GM12878 (cell line): ENCODE results near the gene MAGI1. TPM values are rescaled to one million over a fixed set of nuclear protein-coding genes. Genes with fewer than 3 reads are reported as not detected.

Source experiments
- ATAC-seq: fragments of 200-7000 bp; cut with Tn5 transposase; 3 replicates; pipeline ENCODE4 v1.9.1; 2020; ENCODE audit warnings: mild to moderate bottlenecking, moderate library complexity
- BruUV-seq: library from RNA; stranded (reverse); fragments of 400-500 nt; replicated peaks from 2 replicates; lab custom pipeline; 2021; lab: Mats Ljungman, UMichigan
- CTCF ChIA-PET: fragments of 300-600 bp; sonication (Branson Sonifier 250); formaldehyde crosslinking; extraction: SDS; loops from one replicate; lab custom pipeline; 2021; ENCODE audit warnings: inconsistent platforms; lab: Yijun Ruan, JAX
- POLR2A ChIA-PET: fragments of 350-600 bp; formaldehyde crosslinking; extraction: SDS; loops from one replicate; lab custom pipeline; 2021; ENCODE audit warnings: inconsistent platforms; lab: Charles Lee
- RAD21 ChIA-PET: fragments of 300-600 bp; sonication (Branson Sonifier 250); formaldehyde crosslinking; loops from one replicate; lab custom pipeline; 2023; ENCODE audit warnings: antibody characterized with exemption; ENCODE audit not compliant: unreplicated experiment; lab: Charles Lee
- SMC1A ChIA-PET: fragments of 300-600 bp; sonication (Branson Sonifier 250); formaldehyde crosslinking; loops from one replicate; lab custom pipeline; 2023; ENCODE audit not compliant: unreplicated experiment, uncharacterized antibody; lab: Charles Lee
- DNase-seq: peaks from one replicate; pipeline ENCODE4 v3.0.0-alpha.2; 2011; ENCODE audit warnings: low read depth, low spot score
- FAIRE-seq: peaks from 3 replicates; lab custom pipeline; 2011; peaks lifted over from hg19 to GRCh38; lab: Jason Lieb, UNC
- H2AFZ ChIP-seq: 2 replicates; pipeline ENCODE4 v1.6.0; 2011; ENCODE audit warnings: low read depth, low read length, control low read depth; ENCODE audit not compliant: control insufficient read depth
- H3K27ac ChIP-seq: 2 replicates; pipeline ENCODE4 v1.5.1; 2011; ENCODE audit warnings: control low read depth; ENCODE audit not compliant: control insufficient read depth, insufficient read depth
- H3K27me3 ChIP-seq, 2 experiments: replicated peaks in 1 of 2; 2 replicates each; pipeline versions ENCODE4 v1.6.0 to v1.6.1; 2011; ENCODE audit warnings: low read length in 1 of 2; ENCODE audit not compliant: control insufficient read depth in 2 of 2, insufficient read depth in 2 of 2
- H3K36me3 ChIP-seq, 2 experiments: 2 replicates each; pipeline ENCODE4 v1.5.1; 2011; ENCODE audit warnings: low read length in 1 of 2; ENCODE audit not compliant: control insufficient read depth in 2 of 2, insufficient read depth in 2 of 2
- H3K4me1 ChIP-seq: 2 replicates; pipeline ENCODE4 v1.6.1; 2011; ENCODE audit warnings: mild to moderate bottlenecking, low read length, moderate library complexity, mixed read lengths; ENCODE audit not compliant: control insufficient read depth, insufficient read depth
- H3K4me2 ChIP-seq: 2 replicates; pipeline ENCODE4 v1.6.0; 2011; ENCODE audit warnings: control low read depth; ENCODE audit not compliant: control insufficient read depth, insufficient read depth
- H3K4me3 ChIP-seq: fragments of 200-600 bp; sonication (generic); 2 replicates; pipeline ENCODE4 v1.5.1; 2016
- H3K79me2 ChIP-seq: 2 replicates; pipeline ENCODE4 v1.6.0; 2011; ENCODE audit warnings: low read length; ENCODE audit not compliant: control insufficient read depth, insufficient read depth
- H3K9ac ChIP-seq: 2 replicates; pipeline ENCODE4 v1.8.0; 2011; ENCODE audit warnings: low read length, control low read depth, mixed read lengths; ENCODE audit not compliant: control insufficient read depth, insufficient read depth
- H3K9me3 ChIP-seq: replicated peaks from 3 replicates; pipeline ENCODE4 v1.5.1; 2011; ENCODE audit warnings: mild to moderate bottlenecking, low read length; ENCODE audit not compliant: control insufficient read depth, insufficient read depth
- H4K20me1 ChIP-seq: 2 replicates; pipeline ENCODE4 v1.6.0; 2011; ENCODE audit not compliant: control insufficient read depth, insufficient read depth
- ATF3 ChIP-seq: IDR thresholded peaks from 2 replicates; pipeline ENCODE4 v1.6.1; 2011; ENCODE audit warnings: low read depth, mild to moderate bottlenecking, low read length, moderate library complexity, borderline replicate concordance; ENCODE audit errors: extremely low read depth
- CBX5 ChIP-seq: sonication (generic); IDR thresholded peaks from 2 replicates; pipeline ENCODE4 v1.6.1; 2016; ENCODE audit warnings: low read depth, moderate library complexity, mild to moderate bottlenecking, inconsistent platforms
- E2F8 ChIP-seq: fragments of 450-650 bp; IDR thresholded peaks from 2 replicates; pipeline ENCODE4 v1.6.1; 2018; ENCODE audit warnings: mild to moderate bottlenecking, low read depth, moderate library complexity; ENCODE audit not compliant: partially characterized antibody
- FOXK2 ChIP-seq: fragments of 450-650 bp; IDR thresholded peaks from 2 replicates; pipeline ENCODE4 v1.6.1; 2017; ENCODE audit warnings: mild to moderate bottlenecking, moderate library complexity
- IRF3 ChIP-seq: fragments of 450-650 bp; IDR thresholded peaks from 2 replicates; pipeline ENCODE4 v1.6.1; 2014; ENCODE audit warnings: mild to moderate bottlenecking
- NFIC ChIP-seq: IDR thresholded peaks from 2 replicates; pipeline ENCODE4 v1.6.1; 2012; ENCODE audit warnings: low read depth, mild to moderate bottlenecking, inconsistent platforms, low read length, moderate library complexity
- NFYA ChIP-seq: IDR thresholded peaks from 2 replicates; pipeline ENCODE4 v1.6.1; 2011; ENCODE audit warnings: low read depth, mild to moderate bottlenecking, low read length, improper control_type of control experiment, borderline replicate concordance
- PAX5 ChIP-seq: IDR thresholded peaks from 2 replicates; pipeline ENCODE4 v1.6.1; 2011; ENCODE audit warnings: low read depth, low read length, borderline replicate concordance
- RELA ChIP-seq: fragments of 450-650 bp; IDR thresholded peaks from 2 replicates; pipeline ENCODE4 v1.8.0; 2014; ENCODE audit warnings: borderline replicate concordance; ENCODE audit not compliant: partially characterized antibody
- SREBF1 ChIP-seq: IDR thresholded peaks from 2 replicates; pipeline ENCODE4 v1.6.1; 2012; ENCODE audit warnings: mild to moderate bottlenecking, low read length
- ZNF622 ChIP-seq: fragments of 450-650 bp; IDR thresholded peaks from 2 replicates; pipeline ENCODE4 v1.6.1; 2017; ENCODE audit warnings: mild to moderate bottlenecking, inconsistent platforms
- ZNF687 ChIP-seq: fragments of 450-650 bp; IDR thresholded peaks from 2 replicates; pipeline ENCODE4 v1.6.1; 2017; ENCODE audit warnings: mild to moderate bottlenecking, moderate library complexity
- WGBS: methylation state at CpG from one replicate; pipeline ENCODE4 v1.1.6; 2016; ENCODE audit warnings: low lambda C conversion rate; ENCODE audit not compliant: insufficient replicate concordance, insufficient coverage; ENCODE audit errors: missing lambda C conversion rate; 5-methylcytosine and 5-hydroxymethylcytosine counted together
- in situ Hi-C: fragments of 300-500 bp; cut with MboI; formaldehyde crosslinking; loops from 9 replicates; pipeline ENCODE4 v1.14.3; 2018; ENCODE audit warnings: mixed read lengths
- intact Hi-C: fragments of 100-400 bp; cut with micrococcal nuclease; formaldehyde crosslinking; loops from one replicate; pipeline ENCODE4 v1.14.2; 2022; ENCODE audit not compliant: unreplicated experiment
- polyA plus RNA-seq, 11 experiments: library from polyadenylated mRNA; depleted of rRNA in 4 of 11; unstranded in 6 of 11; stranded (reverse) in 5 of 11; fragments of >200 nt; fragmentation: Nextera tagmentation in 4 of 11; fragmentation: Illumina TruSeq in 1 of 11; extraction: Ambion mirVana in 4 of 11; extraction: Trizol in 1 of 11; gene quantifications; 1 replicate in 1 of 11; 2 replicates in 10 of 11; pipeline versions ENCODE4 v1.2.1 to v1.2.3, GENCODE V29; 2011 to 2016; ENCODE audit warnings: inconsistent platforms in 2 of 11, missing spikeins in 2 of 11, low read depth in 1 of 11
- total RNA-seq, 4 experiments: library from RNA; depleted of rRNA in 3 of 4; stranded (reverse); fragments of >200 nt in 3 of 4; fragmentation: Illumina TruSeq in 1 of 4; extraction: Trizol in 1 of 4; gene quantifications; 2 replicates each; pipeline versions ENCODE4 v1.2.1 to v1.2.3, GENCODE V29; 2013 to 2021
- TF ChIP-seq, protein P1 (sequence below): fragments of 150-350 bp; IDR thresholded peaks from 2 replicates; pipeline ENCODE4 v1.6.1; 2016; ENCODE audit warnings: low read depth, low read length

MAGI1 gene
- total and polyA plus RNA-seq, 10 of the 15 experiments (the other 5 are each of a cell fraction or from before 2014, with no cell fraction given): 0.02 to 3.3 (median 0.29) TPM; not detected in 1

DNA sequence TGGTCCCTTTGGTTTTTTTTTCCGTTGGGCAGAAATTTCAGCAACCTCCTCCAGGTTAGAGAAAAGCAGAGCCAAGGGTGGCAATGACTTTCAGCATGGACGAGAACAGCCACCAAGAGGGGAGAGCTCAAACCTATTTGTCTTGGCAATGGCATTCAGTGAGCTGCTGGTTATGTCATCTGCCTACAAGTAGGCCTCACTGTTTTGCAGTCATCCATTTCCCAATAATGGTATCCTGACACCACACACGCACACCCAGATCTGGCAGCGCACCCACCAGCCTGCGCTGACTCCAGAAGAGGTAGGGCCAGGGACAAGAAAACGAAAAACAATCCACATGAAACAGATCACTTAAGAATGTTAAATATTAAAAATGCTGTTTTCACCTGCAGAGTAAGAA lies 92.3 kb downstream of the MAGI1 start:
- no TSS peak for BruUV-seq
- in situ Hi-C loops (no loop called here), intact Hi-C loops (no loop called here)
- no peaks in the 10 kb centered on the region for H4K20me1 ChIP-seq
- no peak overlapping the region for H3K4me2 ChIP-seq
- no peak overlapping the region for H3K27ac ChIP-seq
- no peaks in the 10 kb centered on the region for H3K27me3 ChIP-seq
- no peak overlapping the region for H3K9ac ChIP-seq
- ATAC-seq: no peak
- DNase-seq: no peak
- H3K4me3 ChIP-seq: no peak overlapping the region
- 44% methylated on average over 6 of the region's 6 CpGs for WGBS
- ChIA-PET POLR2A (no interaction called here), CTCF (interaction anchor here (1.3 kb wide), 1 partner anchor 46 kb away, joined by 3 read pairs; no protein-coding TSS in a partner anchor), RAD21 (no interaction called here), SMC1A (no interaction called here)
- H3K9me3 ChIP-seq: no peaks in the 10 kb centered on the region
- H3K36me3 ChIP-seq: no peaks in the 10 kb centered on the region
- H3K79me2 ChIP-seq: no peaks in the 10 kb centered on the region
- no peak for FAIRE-seq
- H3K4me1 ChIP-seq: no peaks in the 10 kb centered on the region
- H2AFZ ChIP-seq: no peak overlapping the region
- TF ChIP-seq IRF3 (no peak), NFYA (no peak), FOXK2 (no peak), NFIC (no peak), ZNF687 (no peak), RELA (no peak), ZNF622 (no peak), PAX5 (no peak), CBX5 (no peak), SREBF1 (no peak), E2F8 (no peak), ATF3 (no peak)
- TF ChIP-seq, protein P1, sequence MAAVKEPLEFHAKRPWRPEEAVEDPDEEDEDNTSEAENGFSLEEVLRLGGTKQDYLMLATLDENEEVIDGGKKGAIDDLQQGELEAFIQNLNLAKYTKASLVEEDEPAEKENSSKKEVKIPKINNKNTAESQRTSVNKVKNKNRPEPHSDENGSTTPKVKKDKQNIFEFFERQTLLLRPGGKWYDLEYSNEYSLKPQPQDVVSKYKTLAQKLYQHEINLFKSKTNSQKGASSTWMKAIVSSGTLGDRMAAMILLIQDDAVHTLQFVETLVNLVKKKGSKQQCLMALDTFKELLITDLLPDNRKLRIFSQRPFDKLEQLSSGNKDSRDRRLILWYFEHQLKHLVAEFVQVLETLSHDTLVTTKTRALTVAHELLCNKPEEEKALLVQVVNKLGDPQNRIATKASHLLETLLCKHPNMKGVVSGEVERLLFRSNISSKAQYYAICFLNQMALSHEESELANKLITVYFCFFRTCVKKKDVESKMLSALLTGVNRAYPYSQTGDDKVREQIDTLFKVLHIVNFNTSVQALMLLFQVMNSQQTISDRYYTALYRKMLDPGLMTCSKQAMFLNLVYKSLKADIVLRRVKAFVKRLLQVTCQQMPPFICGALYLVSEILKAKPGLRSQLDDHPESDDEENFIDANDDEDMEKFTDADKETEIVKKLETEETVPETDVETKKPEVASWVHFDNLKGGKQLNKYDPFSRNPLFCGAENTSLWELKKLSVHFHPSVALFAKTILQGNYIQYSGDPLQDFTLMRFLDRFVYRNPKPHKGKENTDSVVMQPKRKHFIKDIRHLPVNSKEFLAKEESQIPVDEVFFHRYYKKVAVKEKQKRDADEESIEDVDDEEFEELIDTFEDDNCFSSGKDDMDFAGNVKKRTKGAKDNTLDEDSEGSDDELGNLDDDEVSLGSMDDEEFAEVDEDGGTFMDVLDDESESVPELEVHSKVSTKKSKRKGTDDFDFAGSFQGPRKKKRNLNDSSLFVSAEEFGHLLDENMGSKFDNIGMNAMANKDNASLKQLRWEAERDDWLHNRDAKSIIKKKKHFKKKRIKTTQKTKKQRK: no peak
